Activated CD8-positive, alpha-beta memory T cell treated with anti-CD3 and anti-CD28 coated beads for 36 hours (primary cell): ENCODE results near the gene TIMM23. TPM values are rescaled to one million over a fixed set of nuclear protein-coding genes. Genes with fewer than 3 reads are reported as not detected.
"Not testable (repeated sequence)": the region's sequence is repeated elsewhere in the genome, so short reads cannot be mapped to it uniquely, and the experiment has no call there.

ENCODE experiments used
- CTCF ChIA-PET: fragments of 350-600 bp; sonication (Branson Sonifier 250); formaldehyde crosslinking; loops from one replicate; lab custom pipeline; 2021; ENCODE audit warnings: antibody characterized with exemption; lab: Charles Lee
- POLR2A ChIA-PET: fragments of 350-600 bp; sonication (Branson Sonifier 250); formaldehyde crosslinking; loops from one replicate; lab custom pipeline; 2021; ENCODE audit warnings: antibody characterized with exemption; lab: Charles Lee
- total RNA-seq, 2 experiments: library from RNA; stranded (reverse); gene quantifications; one replicate each; pipeline ENCODE4 v1.2.3, GENCODE V29; 2021

The TIMM23 gene
- total RNA-seq, 2 experiments from 2014 or later, result 103 to 108 TPM

DNA sequence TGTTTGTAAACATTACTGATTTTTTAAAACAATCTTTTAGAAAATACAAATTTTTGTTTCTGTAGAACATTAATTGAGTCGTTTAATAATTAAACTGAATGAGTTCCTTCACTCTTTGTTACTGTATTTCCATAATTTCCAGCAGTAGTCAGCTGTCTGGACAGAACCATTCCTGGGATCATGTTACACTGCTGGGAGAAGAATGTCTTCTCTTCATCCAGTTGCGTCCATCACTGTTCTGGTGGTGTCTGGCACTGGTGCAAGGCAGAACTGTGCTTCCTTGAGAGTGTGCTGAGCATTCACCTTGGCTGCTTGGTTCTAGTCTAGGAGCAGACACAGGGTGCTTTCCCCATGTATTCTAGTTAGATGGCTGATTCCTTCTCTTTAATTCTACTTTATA, 12.2 kb downstream of the TIMM23 start:
- CTCF ChIA-PET, POLR2A ChIA-PET: not testable (repeated sequence)

DNA sequence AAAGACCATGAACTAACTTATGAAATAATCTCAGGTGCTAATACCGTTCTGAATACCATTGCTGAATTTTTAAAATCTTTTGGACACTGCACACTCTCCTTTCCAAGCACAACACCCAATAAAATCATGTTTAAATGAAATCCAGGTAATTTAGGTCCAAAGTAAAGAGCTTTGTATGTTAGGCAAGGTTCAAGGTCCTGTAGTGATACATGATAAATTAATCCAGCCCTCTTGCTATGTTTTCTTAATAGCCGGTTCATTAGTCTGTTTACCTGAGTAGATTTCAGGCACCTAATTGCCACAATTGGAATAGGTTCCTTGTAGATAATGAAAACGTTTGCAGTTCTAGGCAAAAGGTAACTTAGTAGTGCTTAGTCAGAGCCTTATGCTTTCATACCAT, 13.3 kb downstream of the TIMM23 start:
- POLR2A ChIA-PET, CTCF ChIA-PET: not testable (repeated sequence)

DNA sequence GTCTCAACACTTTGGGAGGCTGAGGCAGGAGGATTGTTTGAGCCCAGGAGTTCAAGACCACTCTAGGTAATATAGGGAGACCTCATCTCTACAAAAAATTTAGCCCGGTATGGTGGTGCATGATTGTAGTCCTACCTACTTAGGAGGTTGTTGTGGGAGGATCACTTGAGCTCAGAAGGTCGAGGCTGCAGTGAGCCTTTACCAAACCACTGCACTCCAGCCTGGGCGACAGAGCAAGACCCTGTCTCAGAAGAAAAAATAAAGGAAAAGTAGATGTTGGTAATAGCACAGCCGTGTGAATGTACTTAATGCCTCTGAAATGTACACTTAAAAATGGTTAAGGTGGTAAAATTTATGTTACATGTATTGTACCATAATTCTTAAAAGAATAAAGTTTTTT, 25.3 kb downstream of the TIMM23 start:
- ChIA-PET CTCF (no interaction called here), POLR2A (no interaction called here)

DNA sequence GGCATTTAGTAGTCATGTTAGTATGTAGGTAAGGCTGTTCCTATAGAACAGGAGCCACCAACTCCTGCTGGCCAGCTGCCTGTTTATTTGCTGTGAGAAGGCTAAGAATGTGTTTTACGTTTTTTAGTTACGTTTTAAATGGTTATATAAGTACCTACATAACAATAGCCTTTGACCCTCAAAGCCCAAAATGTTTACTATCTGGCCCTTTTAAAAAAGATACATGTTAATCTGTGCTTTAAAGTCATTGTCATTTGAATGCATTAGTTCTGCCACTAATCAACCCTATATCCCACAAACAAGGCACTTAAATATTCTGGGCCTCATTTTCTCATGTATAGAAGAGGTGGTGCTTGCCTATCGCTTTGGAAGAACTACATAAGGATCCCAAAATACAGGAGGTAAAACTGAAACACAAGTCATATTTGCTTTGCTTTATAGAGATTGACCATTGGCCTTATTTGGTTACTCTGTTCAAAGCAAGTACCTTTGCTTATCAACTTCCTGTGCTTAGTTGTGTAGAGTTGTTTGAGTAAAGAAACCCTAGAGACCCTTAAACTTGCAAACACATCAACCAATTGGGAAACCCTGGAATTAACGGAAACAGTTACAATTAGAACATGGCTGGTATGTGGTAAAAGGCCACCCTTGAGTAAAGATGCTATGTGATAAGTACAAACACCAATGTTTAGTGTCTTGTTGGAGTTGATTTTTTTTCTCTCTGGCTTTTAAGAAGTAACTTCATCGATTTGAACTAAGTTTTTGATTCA, 25.9 kb downstream of the TIMM23 start:
- ChIA-PET CTCF (interaction anchor here (0.6 kb wide), 1 partner anchor 168 kb away, joined by 4 read pairs; no protein-coding TSS in a partner anchor), POLR2A (no interaction called here)

DNA sequence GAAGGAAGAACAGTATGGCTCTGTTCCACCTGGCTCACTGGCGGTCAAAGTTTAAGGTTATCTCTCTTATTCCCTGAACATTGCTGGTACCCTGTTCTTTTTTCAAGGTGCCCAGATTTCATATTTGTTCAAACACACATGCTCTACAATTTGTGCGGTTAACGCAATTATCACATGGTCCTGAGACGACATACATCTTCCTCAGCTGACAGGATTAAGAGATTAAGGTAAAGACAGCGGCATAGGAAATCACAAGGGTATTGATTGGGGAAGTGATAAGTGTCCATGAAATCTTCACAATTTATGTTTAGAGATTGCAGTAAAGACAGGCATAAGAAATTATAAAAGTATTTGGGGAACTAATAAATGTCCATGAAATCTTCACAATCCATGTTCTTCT, 27.7 kb downstream of the TIMM23 start:
- CTCF ChIA-PET, POLR2A ChIA-PET: not testable (repeated sequence)

DNA sequence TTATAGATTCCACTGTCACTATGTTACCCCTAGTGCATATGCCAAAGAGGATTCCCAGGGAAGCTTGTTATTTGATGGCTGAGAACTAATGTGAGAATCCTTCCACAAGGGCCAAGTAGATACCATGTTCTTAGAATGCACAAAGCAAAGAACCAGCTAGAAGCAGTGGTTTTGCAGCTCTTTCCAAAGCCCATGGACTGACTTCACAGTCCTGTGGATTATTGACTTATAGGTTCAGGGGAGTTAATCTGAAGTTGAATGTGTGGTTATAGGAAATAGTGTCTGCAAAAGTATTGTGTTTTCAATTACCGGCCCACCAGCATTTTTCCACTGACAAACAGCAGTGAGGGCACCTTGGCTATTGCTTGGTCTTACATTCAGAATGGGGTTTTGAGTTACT, 28.2 kb downstream of the TIMM23 start:
- ChIA-PET POLR2A (no interaction called here), CTCF (no interaction called here)

DNA sequence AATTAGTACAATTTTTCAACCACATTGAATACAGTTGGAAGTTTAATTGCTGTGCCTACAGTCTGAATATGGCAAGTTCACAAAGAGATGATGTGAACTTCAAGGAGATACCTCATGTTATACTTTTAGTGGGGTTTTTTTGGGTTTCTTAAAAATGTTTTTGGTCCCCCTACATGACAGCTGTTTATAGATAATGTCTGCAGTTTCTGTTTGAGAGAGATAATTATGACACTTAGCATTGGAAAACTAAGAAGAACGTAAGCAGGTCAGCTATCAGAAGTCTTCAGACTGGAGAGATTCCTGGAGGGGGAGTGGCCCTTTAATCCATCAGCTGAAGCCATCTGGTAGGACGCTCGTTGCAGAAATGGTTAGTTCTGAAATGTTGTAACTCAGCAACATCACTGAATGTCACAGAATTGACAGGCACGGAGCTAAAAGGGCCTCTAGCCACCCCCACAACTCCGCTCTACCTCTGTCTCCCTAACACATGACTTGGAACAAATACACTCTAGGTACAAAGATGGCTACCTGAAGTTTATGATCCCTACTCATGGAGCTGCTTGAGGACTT, 29.0 kb downstream of the TIMM23 start:
- POLR2A ChIA-PET, result interaction anchor here (0.5 kb wide), 1 partner anchor 27 kb away, joined by 3 read pairs; no protein-coding TSS in a partner anchor
- CTCF ChIA-PET, result no interaction called here

DNA sequence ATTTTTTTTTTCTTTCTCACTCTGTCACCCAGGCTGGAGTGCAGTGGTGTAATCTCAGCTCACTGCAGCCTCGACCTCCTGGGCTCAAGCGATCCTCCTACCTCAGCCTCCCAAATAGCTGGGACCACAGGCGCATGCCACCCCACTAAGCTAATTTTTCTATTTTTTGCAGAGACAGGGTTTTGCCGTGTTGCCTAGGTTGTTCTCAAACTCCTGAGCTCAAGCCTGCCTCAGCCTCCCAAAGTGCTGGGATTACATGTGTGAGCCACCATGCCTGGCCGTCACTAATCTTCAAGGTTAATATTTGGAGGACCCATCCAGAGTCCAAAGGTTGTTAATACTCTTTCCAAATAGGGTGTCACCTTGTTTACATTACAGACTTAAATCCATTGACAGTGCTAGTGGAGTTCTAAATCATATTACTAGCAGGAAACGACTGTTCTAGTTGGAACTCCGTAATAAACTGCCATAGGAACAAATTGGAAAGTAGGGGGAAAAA, 29.9 kb downstream of the TIMM23 start:
- CTCF ChIA-PET, result interaction anchor here (0.6 kb wide), 1 partner anchor 26 kb away, joined by 3 read pairs; no protein-coding TSS in a partner anchor
- POLR2A ChIA-PET, result not testable (repeated sequence)

DNA sequence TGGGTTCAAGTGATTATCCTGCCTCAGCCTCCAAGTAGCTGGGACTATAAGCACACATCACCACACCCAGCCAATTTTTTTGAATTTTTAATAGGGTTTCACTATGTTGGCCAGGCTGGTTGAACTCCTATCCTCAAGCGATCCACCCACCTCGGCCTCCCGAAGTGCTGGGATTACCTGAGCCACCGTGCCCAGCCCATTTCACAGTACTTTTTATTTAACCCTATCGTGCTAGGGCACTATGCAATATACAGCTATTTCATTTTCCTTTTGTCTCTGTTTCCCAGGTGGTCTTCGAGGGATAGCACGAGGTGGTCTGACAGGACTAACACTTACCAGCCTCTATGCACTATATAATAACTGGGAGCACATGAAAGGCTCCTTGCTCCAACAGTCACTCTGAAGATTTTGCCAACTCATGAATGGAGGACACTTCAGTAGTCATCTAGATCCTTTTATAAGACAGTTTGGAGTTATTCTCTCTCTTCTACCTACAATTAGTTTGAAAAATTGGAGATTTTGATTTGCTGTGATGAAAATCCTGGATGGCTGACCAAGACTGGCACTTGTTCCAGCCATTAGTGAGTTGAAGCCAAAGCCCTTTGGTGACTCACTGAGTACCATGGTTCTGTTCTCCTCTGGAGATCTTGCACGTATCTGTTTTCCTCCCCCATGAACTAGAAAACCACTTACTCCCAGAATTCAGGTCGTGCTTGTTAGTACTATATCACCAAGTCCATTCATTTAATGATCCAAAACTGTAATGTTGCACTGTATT, 30.8 kb downstream of the TIMM23 start:
- POLR2A ChIA-PET, result no interaction called here
- CTCF ChIA-PET, result no interaction called here

DNA sequence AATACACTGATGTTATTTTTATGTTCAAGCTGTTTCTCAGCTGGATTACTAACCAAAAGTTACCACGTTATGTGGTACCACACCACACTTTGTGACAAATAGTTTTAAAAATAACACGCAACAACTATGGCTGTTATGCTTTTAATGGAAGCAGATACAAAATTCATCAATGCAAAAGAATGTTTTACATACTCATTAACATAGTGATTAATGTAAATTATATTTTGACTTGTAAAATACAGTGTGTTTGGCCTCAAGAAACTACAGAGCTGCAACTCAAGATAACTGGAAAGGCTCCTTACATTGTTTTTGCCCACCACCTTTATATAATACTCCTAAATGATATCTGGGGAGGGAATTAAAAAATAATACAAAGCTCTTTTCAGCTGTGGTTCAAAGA, 32.7 kb downstream of the TIMM23 start:
- CTCF ChIA-PET, result no interaction called here
- POLR2A ChIA-PET, result no interaction called here

DNA sequence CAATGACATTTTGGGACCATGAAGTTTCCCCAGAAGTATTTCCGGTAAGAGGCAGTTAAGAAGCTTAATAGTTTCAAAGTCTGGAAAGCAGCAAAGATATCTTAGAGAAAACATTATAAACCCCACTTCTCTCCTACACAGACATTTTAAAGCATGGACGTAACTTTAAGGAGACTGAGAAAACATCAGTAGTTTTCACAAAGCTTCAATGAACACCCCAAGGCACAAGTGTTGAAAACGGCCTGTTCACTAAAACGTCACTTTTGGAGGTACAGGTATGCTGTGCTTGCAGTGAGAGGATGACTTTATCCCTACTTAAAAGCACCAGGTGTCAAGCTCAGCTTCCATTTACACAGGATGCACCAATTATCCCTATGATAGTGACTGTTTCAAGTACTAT, 33.1 kb downstream of the TIMM23 start:
- ChIA-PET POLR2A (no interaction called here), CTCF (no interaction called here)

DNA sequence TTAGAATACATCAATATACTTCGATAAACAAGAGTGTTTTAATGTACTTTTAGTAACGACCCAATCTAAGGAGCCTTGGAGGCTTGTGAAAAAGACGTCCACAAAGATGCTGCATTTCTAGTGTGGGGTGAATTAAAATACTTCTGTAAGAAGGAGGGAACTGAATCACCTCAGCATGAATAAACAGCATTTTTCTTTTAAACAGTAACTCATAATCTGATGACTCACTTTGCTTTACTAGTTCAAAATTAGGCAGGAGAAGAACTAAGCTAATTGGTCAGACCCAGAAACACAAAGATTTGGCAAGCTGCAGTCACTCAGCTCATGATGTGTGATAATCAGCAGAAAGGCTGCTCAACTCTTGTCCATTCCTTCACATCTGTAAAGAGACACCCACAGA, 33.9 kb downstream of the TIMM23 start:
- CTCF ChIA-PET, result no interaction called here
- POLR2A ChIA-PET, result no interaction called here

DNA sequence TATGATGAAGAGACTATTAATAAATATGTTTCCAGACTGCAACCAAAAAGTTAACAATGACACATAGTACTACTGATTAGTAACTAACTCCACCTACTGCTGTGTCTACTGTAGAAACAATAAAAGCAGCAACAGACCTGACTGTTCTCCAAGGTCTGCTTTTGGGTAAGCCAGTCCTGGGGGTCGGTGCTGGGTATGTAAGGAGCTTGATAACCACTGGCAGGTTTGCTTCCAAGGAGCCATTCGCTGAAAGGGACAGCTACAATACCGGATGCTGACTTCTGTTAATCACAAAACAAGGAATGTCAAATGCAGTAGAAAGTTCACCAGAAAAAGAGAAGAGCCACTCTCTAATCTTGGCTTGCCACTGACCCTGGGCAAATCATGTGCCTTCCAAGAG, 40.5 kb downstream of the TIMM23 start:
- POLR2A ChIA-PET, result interaction anchor here (0.6 kb wide), 1 partner anchor 9 kb away, joined by 6 read pairs; no protein-coding TSS in a partner anchor
- CTCF ChIA-PET, result no interaction called here

DNA sequence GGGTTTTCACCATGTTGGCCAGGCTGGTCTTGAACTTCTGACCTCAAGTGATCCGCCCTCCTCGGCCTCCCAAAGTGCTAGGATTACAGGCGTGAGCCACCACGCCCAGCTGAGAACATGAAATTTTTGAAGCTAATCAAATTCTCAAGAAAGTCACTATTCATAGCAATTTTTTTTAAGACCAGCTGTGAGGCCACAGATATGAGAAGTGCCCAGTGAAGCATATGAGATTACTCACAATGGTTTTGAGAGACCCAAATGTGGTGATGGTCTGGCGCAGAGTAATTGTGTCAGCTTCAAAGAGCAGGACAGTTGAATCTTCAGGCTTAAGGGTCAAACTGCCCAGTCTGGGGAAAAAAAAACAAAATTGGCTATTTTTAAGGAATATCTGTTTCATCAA, 41.9 kb downstream of the TIMM23 start:
- CTCF ChIA-PET, result no interaction called here
- POLR2A ChIA-PET, result no interaction called here

DNA sequence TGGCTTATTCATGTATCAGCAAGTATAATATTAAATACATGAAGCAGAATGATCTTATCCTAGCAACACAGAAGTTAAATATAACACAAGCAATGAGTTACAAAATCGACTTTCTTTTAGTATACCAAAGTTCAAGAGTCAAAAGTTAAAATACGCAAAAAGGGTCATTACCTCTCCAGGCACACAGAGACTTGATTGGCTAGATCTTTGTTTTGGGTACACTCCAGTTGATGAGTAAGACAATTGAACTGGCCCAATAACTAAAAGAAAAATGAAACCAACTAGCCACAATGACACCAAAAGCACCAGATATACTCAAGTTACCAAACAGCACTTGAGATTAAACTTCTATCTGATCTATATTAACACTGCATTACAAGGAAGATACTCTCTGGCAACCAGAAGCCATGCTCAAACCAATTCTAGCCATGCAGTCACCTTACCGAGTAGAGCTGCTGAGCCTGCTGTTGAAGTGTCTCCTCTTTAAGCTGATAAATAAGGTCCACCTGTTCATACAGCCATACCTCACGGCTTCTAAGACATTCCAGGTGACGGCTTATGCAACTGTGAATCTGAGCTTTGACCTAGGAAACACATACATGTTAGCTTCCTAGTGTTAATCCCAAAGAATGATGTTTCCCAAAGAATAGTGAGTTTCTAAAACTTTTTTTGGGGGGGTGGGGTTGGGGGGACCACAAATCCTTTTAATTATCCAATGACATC, 42.6 kb downstream of the TIMM23 start:
- ChIA-PET CTCF (no interaction called here), POLR2A (no interaction called here)

DNA sequence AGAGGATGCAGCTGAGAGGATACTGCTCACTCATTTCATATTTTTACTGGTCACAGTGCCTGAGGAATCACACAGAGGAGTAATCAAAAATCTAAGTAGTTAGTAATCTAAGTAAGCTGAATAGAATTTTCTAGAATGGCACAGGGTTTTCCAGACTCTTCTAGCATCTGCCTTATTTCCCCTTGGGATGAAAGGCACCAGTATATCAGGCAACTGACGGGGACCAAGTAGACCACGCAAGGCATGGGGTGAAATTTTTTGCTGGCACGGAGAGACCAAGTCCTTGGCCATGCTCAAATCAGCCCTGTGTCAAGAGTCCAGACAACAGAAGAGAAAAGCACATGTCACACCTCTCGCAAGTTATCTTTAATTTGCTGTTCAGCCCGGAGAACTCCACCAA, 43.9 kb downstream of the TIMM23 start:
- ChIA-PET CTCF (no interaction called here), POLR2A (interaction anchor here (0.5 kb wide), 1 partner anchor 386 kb away, joined by 3 read pairs; no protein-coding TSS in a partner anchor)

DNA sequence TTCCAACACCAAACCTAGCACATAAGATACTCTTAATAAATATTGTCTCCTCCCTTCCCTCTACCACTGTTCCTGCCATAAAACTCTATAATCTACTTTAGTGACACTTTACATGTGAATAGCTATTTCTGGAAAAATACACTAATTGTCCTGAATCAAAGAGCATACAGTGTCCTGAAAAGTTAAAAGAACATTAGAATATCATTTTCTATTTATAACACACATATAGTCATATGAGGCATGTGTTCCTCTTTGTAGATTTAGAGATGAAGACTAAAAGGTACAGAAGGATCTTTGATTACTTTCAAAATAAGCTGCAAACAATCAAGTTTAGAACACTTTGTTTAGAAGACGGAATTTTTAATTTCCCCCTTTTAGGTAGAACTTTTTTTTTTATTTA, 44.5 kb downstream of the TIMM23 start:
- CTCF ChIA-PET, result no interaction called here
- POLR2A ChIA-PET, result no interaction called here

DNA sequence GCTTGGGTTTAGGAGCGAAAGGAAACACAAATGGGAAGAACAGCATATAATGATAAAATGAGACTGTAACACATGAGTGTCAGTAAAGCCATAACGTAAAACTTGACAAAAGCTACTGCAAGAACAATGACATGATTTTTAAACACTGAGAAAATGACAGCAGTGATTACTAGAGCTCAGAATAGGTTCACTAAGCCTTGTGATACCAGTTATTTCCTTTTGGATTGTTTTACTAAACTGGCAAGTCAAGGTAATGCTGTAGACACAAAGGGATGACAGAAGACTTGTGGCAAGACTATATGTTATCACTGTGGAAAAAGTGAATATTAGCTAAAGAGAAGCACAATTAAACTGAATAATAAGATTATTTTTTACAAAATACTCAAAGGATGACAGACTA, 45.4 kb downstream of the TIMM23 start:
- POLR2A ChIA-PET, result no interaction called here
- CTCF ChIA-PET, result no interaction called here

DNA sequence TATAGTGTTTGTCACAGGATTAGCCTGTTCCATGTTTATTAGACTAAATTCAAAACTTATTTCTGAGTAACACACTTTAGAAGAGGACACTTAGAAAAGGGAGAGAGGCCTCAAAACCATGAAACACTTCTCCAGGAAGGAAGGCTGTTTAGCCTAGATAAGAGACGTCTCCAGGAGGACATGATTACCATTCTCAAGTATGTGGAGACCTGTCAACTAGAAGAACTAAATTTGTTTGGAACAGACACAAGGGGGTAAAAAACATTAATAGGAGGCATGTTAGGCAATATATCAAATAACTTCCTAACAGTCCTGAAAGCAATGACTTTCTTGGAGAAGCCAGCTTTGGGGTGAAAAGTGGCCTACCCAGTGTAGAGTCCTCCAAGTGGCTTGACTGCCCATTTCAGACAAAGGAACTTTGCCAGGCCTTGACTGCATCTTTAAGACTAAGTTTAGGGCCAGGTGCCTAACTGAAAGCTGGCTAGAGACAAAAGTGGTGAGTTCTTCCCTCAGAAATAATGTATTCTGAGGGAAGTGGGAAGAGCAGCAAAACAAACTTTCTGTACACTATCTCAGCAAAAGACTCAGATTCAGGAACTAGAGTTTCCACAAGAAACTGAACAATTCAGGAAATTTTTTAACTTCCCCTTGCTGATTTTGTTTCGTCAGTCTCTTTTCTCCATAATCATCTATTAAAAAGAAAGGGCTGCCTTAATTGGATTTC, 46.3 kb downstream of the TIMM23 start:
- POLR2A ChIA-PET, result no interaction called here

More for the DNA sequence above, 46.3 kb downstream of the TIMM23 start:
- CTCF ChIA-PET, result no interaction called here
